IMR-90 (cell line): Measurements from ENCODE around the gene CCT5. TPM values are rescaled to one million over a fixed set of nuclear protein-coding genes. Genes with fewer than 3 reads are reported as not detected.

Experiments used
- ATAC-seq: fragments of 200-7000 bp; cut with Tn5 transposase; 2 replicates; pipeline ENCODE4 v1.9.1; 2020; ENCODE audit warnings: low read depth, mild to moderate bottlenecking, moderate library complexity
- BruUV-seq: library from RNA; stranded (reverse); fragments of 400-500 nt; replicated peaks from 2 replicates; lab custom pipeline; 2021; lab: Mats Ljungman, UMichigan
- CTCF ChIA-PET: fragments of 300-600 bp; formaldehyde crosslinking; extraction: SDS; loops from one replicate; lab custom pipeline; 2021; ENCODE audit warnings: antibody characterized with exemption; lab: Yijun Ruan, JAX
- POLR2A ChIA-PET: fragments of 300-600 bp; sonication (Branson Sonifier 250); formaldehyde crosslinking; loops from one replicate; lab custom pipeline; 2022; ENCODE audit warnings: antibody characterized with exemption; ENCODE audit not compliant: unreplicated experiment; lab: Charles Lee
- DNase-seq: peaks from one replicate; pipeline ENCODE4 v3.0.0; 2013
- H2AFZ ChIP-seq: replicated peaks from 2 replicates; pipeline ENCODE3; 2013; ENCODE audit warnings: low read length, mild to moderate bottlenecking; ENCODE audit not compliant: poor library complexity
- H2AK5ac ChIP-seq: 2 replicates; pipeline ENCODE4 v1.6.1; 2013; ENCODE audit warnings: low read depth, low read length, inconsistent platforms
- H2AK9ac ChIP-seq: replicated peaks from 2 replicates; pipeline ENCODE3; 2013; ENCODE audit warnings: mild to moderate bottlenecking, low read depth, low read length, moderate library complexity; ENCODE audit not compliant: poor library complexity
- H2BK120ac ChIP-seq: 2 replicates; pipeline ENCODE4 v1.6.1; 2013; ENCODE audit warnings: low read depth, low read length, inconsistent platforms
- H2BK15ac ChIP-seq: 3 replicates; pipeline ENCODE4 v1.6.1; 2013; ENCODE audit warnings: low read depth, low read length, inconsistent platforms
- H2BK20ac ChIP-seq: 2 replicates; pipeline ENCODE4 v1.6.1; 2013; ENCODE audit warnings: low read depth, mild to moderate bottlenecking, inconsistent platforms, low read length, moderate library complexity
- H2BK5ac ChIP-seq: 2 replicates; pipeline ENCODE4 v1.6.1; 2013; ENCODE audit warnings: mild to moderate bottlenecking, low read depth, low read length, inconsistent platforms; ENCODE audit not compliant: poor library complexity, severe bottlenecking
- H3K14ac ChIP-seq: replicated peaks from 2 replicates; pipeline ENCODE4 v1.6.1; 2013; ENCODE audit warnings: low read depth, low read length, inconsistent platforms
- H3K18ac ChIP-seq: 2 replicates; pipeline ENCODE4 v1.6.1; 2013; ENCODE audit warnings: low read depth, low read length, control low read depth
- H3K23ac ChIP-seq: 2 replicates; pipeline ENCODE4 v1.6.1; 2013; ENCODE audit warnings: low read depth, low read length, inconsistent platforms
- H3K27ac ChIP-seq: 2 replicates; pipeline ENCODE4 v1.5.1; 2013; ENCODE audit warnings: mild to moderate bottlenecking, control low read depth, low read length; ENCODE audit not compliant: insufficient read depth
- H3K27me3 ChIP-seq: 2 replicates; pipeline ENCODE4 v1.6.1; 2013; ENCODE audit warnings: low read length; ENCODE audit not compliant: control insufficient read depth, insufficient read depth
- H3K36me3 ChIP-seq: 2 replicates; pipeline ENCODE4 v1.6.1; 2013; ENCODE audit warnings: low read length, mixed read lengths; ENCODE audit not compliant: control insufficient read depth, insufficient read depth
- H3K4ac ChIP-seq: 2 replicates; pipeline ENCODE4 v1.6.1; 2013; ENCODE audit warnings: low read depth, low read length, inconsistent platforms
- H3K4me1 ChIP-seq: 2 replicates; pipeline ENCODE4 v1.6.1; 2013; ENCODE audit warnings: low read length, mixed read lengths; ENCODE audit not compliant: control insufficient read depth, insufficient read depth
- H3K4me2 ChIP-seq: 2 replicates; pipeline ENCODE4 v1.6.1; 2013; ENCODE audit warnings: low read depth, mild to moderate bottlenecking, control low read depth, low read length, moderate library complexity
- H3K4me3 ChIP-seq: 2 replicates; pipeline ENCODE4 v1.5.1; 2013; ENCODE audit warnings: low read depth, mild to moderate bottlenecking, control low read depth, low read length, moderate library complexity; ENCODE audit not compliant: insufficient read depth
- H3K56ac ChIP-seq: 2 replicates; pipeline ENCODE4 v1.6.1; 2013; ENCODE audit warnings: low read length, inconsistent platforms; ENCODE audit not compliant: insufficient read depth; ENCODE audit errors: extremely low read depth
- H3K79me1 ChIP-seq, 2 experiments: 2 replicates each; pipeline ENCODE4 v1.6.1; 2013; ENCODE audit warnings: low read length in 2 of 2, inconsistent platforms in 1 of 2, low read depth in 1 of 2
- H3K9ac ChIP-seq: 2 replicates; pipeline ENCODE4 v1.6.1; 2013; ENCODE audit warnings: low read depth, low read length, control low read depth
- H3K9me1 ChIP-seq: 2 replicates; pipeline ENCODE4 v1.6.1; 2013; ENCODE audit warnings: low read length, inconsistent platforms; ENCODE audit not compliant: insufficient read depth
- H3K9me3 ChIP-seq: 2 replicates; pipeline ENCODE4 v1.6.1; 2013; ENCODE audit warnings: low read length; ENCODE audit not compliant: control insufficient read depth, insufficient read depth
- H4K20me1 ChIP-seq: 2 replicates; pipeline ENCODE4 v1.6.1; 2013; ENCODE audit warnings: low read length, inconsistent platforms; ENCODE audit not compliant: insufficient read depth
- H4K5ac ChIP-seq: 2 replicates; pipeline ENCODE4 v1.6.1; 2013; ENCODE audit warnings: mild to moderate bottlenecking, low read depth, low read length, control low read depth
- H4K8ac ChIP-seq, 2 experiments: 2 replicates each; pipeline ENCODE4 v1.6.1; 2013; ENCODE audit warnings: low read depth in 2 of 2, low read length in 2 of 2, control low read depth in 1 of 2, inconsistent platforms in 1 of 2
- H4K91ac ChIP-seq: 2 replicates; pipeline ENCODE4 v1.6.1; 2013; ENCODE audit warnings: low read depth, low read length, inconsistent platforms; ENCODE audit not compliant: insufficient read depth
- BHLHE40 ChIP-seq: fragments of 150-350 bp; IDR thresholded peaks from 2 replicates; pipeline ENCODE4 v1.6.1; 2016; ENCODE audit warnings: mild to moderate bottlenecking, low read depth, low read length
- CEBPB ChIP-seq: IDR thresholded peaks from 2 replicates; pipeline ENCODE4 v1.6.1; 2012; ENCODE audit warnings: low read depth, low read length, improper control_type of control experiment
- CHD1 ChIP-seq: IDR thresholded peaks from 2 replicates; pipeline ENCODE4 v1.6.1; 2012; ENCODE audit warnings: low read depth, low read length, improper control_type of control experiment
- FOS ChIP-seq: fragments of 150-350 bp; IDR thresholded peaks from 2 replicates; pipeline ENCODE4 v1.6.1; 2016; ENCODE audit warnings: low read depth, low read length
- MAFK ChIP-seq: IDR thresholded peaks from 2 replicates; pipeline ENCODE4 v1.6.1; 2012; ENCODE audit warnings: low read depth, low read length, improper control_type of control experiment
- MAZ ChIP-seq: IDR thresholded peaks from 2 replicates; pipeline ENCODE4 v1.6.1; 2012; ENCODE audit warnings: low read depth, mild to moderate bottlenecking, low read length, improper control_type of control experiment, moderate library complexity, borderline replicate concordance
- MXI1 ChIP-seq: IDR thresholded peaks from 2 replicates; pipeline ENCODE4 v1.6.1; 2012; ENCODE audit warnings: low read depth, mild to moderate bottlenecking, low read length, moderate library complexity, borderline replicate concordance
- NFE2L2 ChIP-seq: fragments of 150-350 bp; IDR thresholded peaks from 2 replicates; pipeline ENCODE4 v1.6.1; 2016; ENCODE audit warnings: low read depth, mild to moderate bottlenecking, low read length
- POLR2A ChIP-seq: IDR thresholded peaks from 2 replicates; pipeline ENCODE4 v1.6.1; 2012; ENCODE audit warnings: mild to moderate bottlenecking, low read depth, low read length
- RAD21 ChIP-seq: IDR thresholded peaks from 2 replicates; pipeline ENCODE4 v1.6.1; 2012; ENCODE audit warnings: low read length, improper control_type of control experiment
- RCOR1 ChIP-seq: IDR thresholded peaks from 2 replicates; pipeline ENCODE4 v1.6.1; 2012; ENCODE audit warnings: mild to moderate bottlenecking, low read length, improper control_type of control experiment; ENCODE audit not compliant: insufficient replicate concordance
- RFX5 ChIP-seq: IDR thresholded peaks from 2 replicates; pipeline ENCODE4 v1.8.0; 2012; ENCODE audit warnings: low read depth, mild to moderate bottlenecking, low read length, moderate library complexity
- SMC3 ChIP-seq: fragments of 150-350 bp; IDR thresholded peaks from 2 replicates; pipeline ENCODE4 v1.6.1; 2016; ENCODE audit warnings: low read depth, mild to moderate bottlenecking, antibody characterized with exemption, low read length, moderate library complexity
- WGBS, 2 experiments: methylation state at CpG; one replicate each; pipeline versions ENCODE4 v1.1.5 to v1.1.7; 2013; ENCODE audit warnings: missing lambda C conversion rate in 2 of 2; ENCODE audit not compliant: insufficient read length in 1 of 2; ENCODE audit errors: extremely low coverage in 2 of 2; 5-methylcytosine and 5-hydroxymethylcytosine counted together
- dilution Hi-C: fragments of 300-500 bp; cut with HindIII; formaldehyde crosslinking; loops from one replicate; pipeline ENCODE4 v1.14.3; 2018; ENCODE audit warnings: low sequenced_read_pairs; ENCODE audit not compliant: unreplicated experiment
- in situ Hi-C: fragments of 300-500 bp; cut with MboI; formaldehyde crosslinking; loops from 3 replicates; pipeline ENCODE4 v1.14.3; 2019; ENCODE audit warnings: low sequenced_read_pairs, inconsistent platforms, mixed read lengths
- intact Hi-C: fragments of 100-400 bp; cut with micrococcal nuclease; formaldehyde crosslinking; loops from 2 replicates; pipeline ENCODE4 v1.10.0; 2022
- polyA plus RNA-seq, 3 experiments: library from polyadenylated mRNA; depleted of rRNA; stranded (reverse); fragments of >200 nt; gene quantifications; 2 replicates each; pipeline ENCODE4 v1.2.3, GENCODE V29; 2012; ENCODE audit warnings: low replicate concordance in 1 of 3
- total RNA-seq: library from RNA; depleted of rRNA; stranded (reverse); fragments of >200 nt; gene quantifications from 2 replicates; pipeline ENCODE4 v1.2.3, GENCODE V29; 2012
- TF ChIP-seq, protein P1 (sequence below): fragments of 150-350 bp; IDR thresholded peaks from 2 replicates; pipeline ENCODE4 v1.6.1; 2016; ENCODE audit warnings: low read depth, mild to moderate bottlenecking, low read length, moderate library complexity, borderline replicate concordance
- TF ChIP-seq, protein P2 (sequence below): conservative IDR thresholded peaks from 2 replicates; pipeline ENCODE4 v1.5.1; 2012; ENCODE audit warnings: mild to moderate bottlenecking, low read depth, low read length, improper control_type of control experiment
- TF ChIP-seq, protein P3 (sequence below): fragments of 150-350 bp; IDR thresholded peaks from 2 replicates; pipeline ENCODE4 v1.6.1; 2017; ENCODE audit warnings: mild to moderate bottlenecking, antibody characterized with exemption, low read length, low read depth

CCT5 gene
- total and polyA plus RNA-seq, 2 of the 4 experiments (the other 2 are of a cell fraction): 358 to 481 TPM

- peaks cover 52% of the 10 kb centered on the region for H3K36me3 ChIP-seq
Observed at GRCh38 chr5:10257870-10258269, 7.8 kb downstream of the CCT5 start.

More at GRCh38 chr5:10257870-10258269, 7.8 kb downstream of the CCT5 start:
- Histone ChIP-seq H3K4me2 (no peak overlapping the region), H2BK20ac (no peak overlapping the region), H3K4me1 (peaks cover 4% of the 10 kb centered on the region; the same call in 1 of the 2 replicates), H3K18ac (no peak overlapping the region), H2AK9ac (no peak overlapping the region), H3K4me3 (no peak overlapping the region), H4K5ac (no peak overlapping the region), H3K4ac (no peak overlapping the region), H3K9ac (no peak overlapping the region), H3K14ac (no peak overlapping the region), H3K56ac (no peak overlapping the region), H4K8ac (no peak overlapping the region), H3K27me3 (no peaks in the 10 kb centered on the region), H3K23ac (no peak overlapping the region), H2BK120ac (no peak overlapping the region), H3K79me1 (peaks cover 43 to 67% of the 10 kb centered on the region in 2 experiments), H3K9me1 (peaks cover 19% of the 10 kb centered on the region), H2BK5ac (no peak overlapping the region), H2AK5ac (no peak overlapping the region), H3K27ac (no peak overlapping the region), H4K91ac (no peak overlapping the region), H2BK15ac (no peak overlapping the region), H4K20me1 (peaks cover 50% of the 10 kb centered on the region), H3K9me3 (no peaks in the 10 kb centered on the region), H2AFZ (no peak overlapping the region)
- DNase-seq (no peak), ATAC-seq (no peak)
- POLR2A ChIA-PET: no interaction called here
- BruUV-seq: no TSS peak
- CTCF ChIA-PET: no interaction called here
- dilution Hi-C loops: no loop called here
- intact Hi-C loops: no loop called here
- WGBS, 2 experiments: 81% methylated on average over 3 of the region's 8 CpGs; no CpG with 5 or more reads in 1 of the 2 experiments
- in situ Hi-C loops: no loop called here
- TF ChIP-seq, protein P1, sequence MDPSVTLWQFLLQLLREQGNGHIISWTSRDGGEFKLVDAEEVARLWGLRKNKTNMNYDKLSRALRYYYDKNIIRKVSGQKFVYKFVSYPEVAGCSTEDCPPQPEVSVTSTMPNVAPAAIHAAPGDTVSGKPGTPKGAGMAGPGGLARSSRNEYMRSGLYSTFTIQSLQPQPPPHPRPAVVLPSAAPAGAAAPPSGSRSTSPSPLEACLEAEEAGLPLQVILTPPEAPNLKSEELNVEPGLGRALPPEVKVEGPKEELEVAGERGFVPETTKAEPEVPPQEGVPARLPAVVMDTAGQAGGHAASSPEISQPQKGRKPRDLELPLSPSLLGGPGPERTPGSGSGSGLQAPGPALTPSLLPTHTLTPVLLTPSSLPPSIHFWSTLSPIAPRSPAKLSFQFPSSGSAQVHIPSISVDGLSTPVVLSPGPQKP: no peak
- TF ChIP-seq RAD21: no peak
- no peak for TF ChIP-seq MXI1
- no peak for TF ChIP-seq MAZ
- TF ChIP-seq POLR2A: no peak
- no peak for TF ChIP-seq RFX5
- TF ChIP-seq SMC3: no peak
- no peak for TF ChIP-seq CEBPB
- TF ChIP-seq BHLHE40: no peak
- TF ChIP-seq FOS: no peak
- TF ChIP-seq, protein P2, sequence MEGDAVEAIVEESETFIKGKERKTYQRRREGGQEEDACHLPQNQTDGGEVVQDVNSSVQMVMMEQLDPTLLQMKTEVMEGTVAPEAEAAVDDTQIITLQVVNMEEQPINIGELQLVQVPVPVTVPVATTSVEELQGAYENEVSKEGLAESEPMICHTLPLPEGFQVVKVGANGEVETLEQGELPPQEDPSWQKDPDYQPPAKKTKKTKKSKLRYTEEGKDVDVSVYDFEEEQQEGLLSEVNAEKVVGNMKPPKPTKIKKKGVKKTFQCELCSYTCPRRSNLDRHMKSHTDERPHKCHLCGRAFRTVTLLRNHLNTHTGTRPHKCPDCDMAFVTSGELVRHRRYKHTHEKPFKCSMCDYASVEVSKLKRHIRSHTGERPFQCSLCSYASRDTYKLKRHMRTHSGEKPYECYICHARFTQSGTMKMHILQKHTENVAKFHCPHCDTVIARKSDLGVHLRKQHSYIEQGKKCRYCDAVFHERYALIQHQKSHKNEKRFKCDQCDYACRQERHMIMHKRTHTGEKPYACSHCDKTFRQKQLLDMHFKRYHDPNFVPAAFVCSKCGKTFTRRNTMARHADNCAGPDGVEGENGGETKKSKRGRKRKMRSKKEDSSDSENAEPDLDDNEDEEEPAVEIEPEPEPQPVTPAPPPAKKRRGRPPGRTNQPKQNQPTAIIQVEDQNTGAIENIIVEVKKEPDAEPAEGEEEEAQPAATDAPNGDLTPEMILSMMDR: no peak
- TF ChIP-seq NFE2L2: no peak
- no peak for TF ChIP-seq RCOR1
- no peak for TF ChIP-seq CHD1
- TF ChIP-seq, protein P3, sequence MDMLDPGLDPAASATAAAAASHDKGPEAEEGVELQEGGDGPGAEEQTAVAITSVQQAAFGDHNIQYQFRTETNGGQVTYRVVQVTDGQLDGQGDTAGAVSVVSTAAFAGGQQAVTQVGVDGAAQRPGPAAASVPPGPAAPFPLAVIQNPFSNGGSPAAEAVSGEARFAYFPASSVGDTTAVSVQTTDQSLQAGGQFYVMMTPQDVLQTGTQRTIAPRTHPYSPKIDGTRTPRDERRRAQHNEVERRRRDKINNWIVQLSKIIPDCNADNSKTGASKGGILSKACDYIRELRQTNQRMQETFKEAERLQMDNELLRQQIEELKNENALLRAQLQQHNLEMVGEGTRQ: no peak
- TF ChIP-seq MAFK: no peak
